Measurements from ENCODE around the gene EGFR.

The EGFR gene

DNA sequence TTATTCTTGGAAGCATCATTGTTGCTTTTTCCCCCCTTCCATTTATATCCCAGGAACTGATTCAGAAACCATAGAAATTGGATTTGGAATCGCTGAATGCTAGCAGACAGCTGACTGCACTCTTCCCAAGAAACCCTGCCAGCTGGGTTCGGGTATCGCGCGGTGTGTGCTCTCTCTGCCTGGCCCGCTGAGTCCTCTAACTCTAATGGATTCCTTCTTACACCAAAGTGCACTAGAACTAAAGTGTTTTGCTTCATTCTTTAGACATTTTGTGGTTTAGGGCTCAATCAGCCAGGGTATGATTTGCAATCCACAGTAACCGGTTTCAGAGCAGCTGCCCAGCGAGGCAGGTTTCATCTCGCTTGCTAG is 92.2 kb downstream of the EGFR start:
- no peak for TF ChIP-seq CTCF (IDR thresholded peaks at IDR 0.05)

DNA sequence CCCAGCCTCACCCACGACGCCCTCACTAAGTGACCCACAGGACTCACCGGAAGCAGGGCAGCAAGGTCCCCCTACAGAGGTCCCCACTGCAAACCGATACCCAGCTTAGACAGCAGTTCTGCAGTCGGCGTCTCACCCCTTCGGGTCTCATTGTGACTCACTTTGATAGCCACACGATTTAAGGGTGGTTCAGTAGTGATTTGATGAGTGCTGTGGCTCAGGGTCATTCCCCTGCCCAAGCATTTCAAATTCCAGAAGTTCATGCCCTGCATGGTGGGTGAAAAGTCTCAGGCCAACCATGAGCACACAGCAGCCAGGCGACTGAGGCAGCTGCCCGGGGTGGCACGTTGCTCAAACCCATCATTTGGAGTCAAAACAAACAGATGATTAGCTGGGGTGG is 93.2 kb downstream of the EGFR start:
- no peak for TF ChIP-seq CTCF (IDR thresholded peaks at IDR 0.05)

- TF ChIP-seq CTCF (IDR thresholded peaks at IDR 0.05): no peak
These were observed 95.1 kb downstream of the EGFR start for GRCh38 chr7:55113760-55114540.

DNA sequence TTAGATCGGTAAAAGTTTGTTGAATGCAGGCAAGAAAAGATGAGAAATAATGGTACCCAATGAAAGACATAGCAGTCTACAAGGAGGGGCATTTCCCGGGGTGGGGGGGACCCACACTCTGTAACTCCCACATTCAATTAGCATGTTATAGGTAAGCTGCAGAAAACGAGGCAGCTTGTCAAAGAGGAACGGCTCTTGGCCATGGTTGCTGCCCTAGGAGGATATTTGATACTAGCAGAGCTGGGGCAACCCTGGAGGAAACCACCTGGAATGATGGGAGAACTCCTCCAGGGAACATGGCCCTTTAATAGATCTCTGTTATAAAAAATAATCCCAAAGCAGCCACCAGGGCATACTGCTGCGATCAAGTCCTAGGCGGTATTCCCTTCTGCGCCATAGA is 98.5 kb downstream of the EGFR start:
- TF ChIP-seq CTCF (IDR thresholded peaks at IDR 0.05): no peak

DNA sequence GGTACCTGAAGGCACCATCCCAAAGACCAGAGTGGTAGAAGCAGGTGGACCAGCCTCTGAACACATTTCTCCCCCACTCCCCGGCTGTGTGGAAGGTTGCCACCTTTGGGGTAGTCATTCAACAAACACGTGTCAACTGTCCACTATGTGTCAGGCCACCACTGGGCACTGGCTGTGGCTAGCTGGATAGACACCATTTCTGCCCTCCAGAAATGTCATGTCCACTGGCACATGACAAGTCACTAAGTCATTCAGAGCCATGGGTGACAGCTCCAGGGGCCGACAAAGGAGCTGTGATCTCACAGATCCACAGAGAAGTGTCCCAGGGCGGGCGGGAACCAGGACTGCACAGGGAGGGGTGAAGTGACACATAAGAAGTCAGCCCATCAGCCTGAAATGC is 99.6 kb downstream of the EGFR start:
- TF ChIP-seq CTCF (IDR thresholded peaks at IDR 0.05): no peak

- TF ChIP-seq CTCF (IDR thresholded peaks at IDR 0.05): no peak
These were observed 100.8 kb downstream of the EGFR start for GRCh38 chr7:55119571-55119970.

DNA sequence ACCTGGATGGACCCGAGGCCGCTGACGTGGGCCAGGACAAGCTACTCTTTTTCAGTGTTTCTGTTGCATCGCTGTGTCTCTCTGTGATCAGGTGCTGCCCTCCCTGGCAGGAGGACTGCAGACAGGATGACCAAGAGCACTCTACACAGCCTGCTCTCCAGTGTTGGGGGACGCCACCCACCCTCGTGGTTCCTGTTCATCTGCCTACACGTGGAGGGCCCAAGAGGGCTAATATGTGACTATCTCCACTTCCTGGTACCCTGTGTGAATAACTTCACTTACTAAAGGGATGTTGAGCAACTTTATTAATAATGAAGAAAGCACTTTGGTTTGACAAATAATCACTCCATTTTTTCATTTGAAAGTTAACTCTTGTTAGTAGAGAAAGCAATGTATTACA is 101.3 kb downstream of the EGFR start:
- TF ChIP-seq CTCF (IDR thresholded peaks at IDR 0.05): no peak
